T-helper 17 cell (primary cell): ENCODE measurements around the gene TMEM266. TPM values are rescaled to one million over a fixed set of nuclear protein-coding genes. Genes with fewer than 3 reads are reported as not detected.

ENCODE experiments used
- ATAC-seq: fragments of 150-1000 bp; cut with Tn5 transposase; 2 replicates; pipeline ENCODE4 v1.10.0; 2021; ENCODE audit warnings: mild to moderate bottlenecking, moderate library complexity
- DNase-seq, 3 donors: peaks; one replicate each; pipeline versions ENCODE4 v3.0.0 to v3.0.0-alpha.2; 2020 to 2021
- H3K9me3 ChIP-seq: one replicate; pipeline ENCODE4 v1.7.0; 2013; ENCODE audit warnings: low read length, mild to moderate bottlenecking; ENCODE audit not compliant: control insufficient read depth, poor library complexity, severe bottlenecking
- H3K27ac Mint-ChIP-seq: one replicate; pipeline ENCODE4 v1.8.0; 2022; ENCODE audit warnings: mild to moderate bottlenecking, moderate library complexity, mixed read lengths
- H3K27me3 Mint-ChIP-seq: one replicate; pipeline ENCODE4 v1.8.0; 2022; ENCODE audit warnings: mixed read lengths
- H3K36me3 Mint-ChIP-seq: one replicate; pipeline ENCODE4 v1.8.0; 2022; ENCODE audit warnings: low read depth, mixed read lengths
- H3K4me1 Mint-ChIP-seq: one replicate; pipeline ENCODE4 v1.8.0; 2022; ENCODE audit warnings: mild to moderate bottlenecking, mixed read lengths
- H3K4me3 Mint-ChIP-seq: one replicate; pipeline ENCODE4 v1.8.0; 2022; ENCODE audit warnings: mild to moderate bottlenecking, moderate library complexity, mixed read lengths
- total RNA-seq, 4 donors: library from RNA in 2 of 4; stranded (reverse) in 2 of 4; gene quantifications; one replicate each; pipeline ENCODE4 v1.2.3 and lab custom pipeline; 2022 to 2026

Gene TMEM266
- total RNA-seq, 2 donors from 2014 or later: not detected

DNA sequence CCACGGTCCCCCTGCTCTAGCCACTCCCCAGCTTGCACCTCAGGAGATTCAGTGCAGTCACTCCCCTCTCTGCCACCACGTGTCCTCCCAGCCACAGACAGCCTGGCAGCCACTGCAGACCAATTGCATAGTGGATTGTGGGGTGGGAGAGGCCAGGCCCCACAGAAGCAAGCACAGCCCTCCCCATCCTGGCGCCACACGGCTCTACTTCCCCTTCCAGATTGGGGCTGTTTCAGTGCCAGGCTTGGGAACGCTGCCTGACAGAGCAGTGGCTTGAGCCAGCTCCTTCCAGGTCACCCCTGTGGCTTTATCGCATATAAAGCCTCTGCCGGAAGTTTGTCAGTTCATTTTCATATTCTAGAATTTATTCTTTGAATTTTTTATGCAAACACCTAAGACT lies 90.7 kb downstream of the TMEM266 start:
- peaks cover 3% of the 10 kb centered on the region for H3K36me3 Mint-ChIP-seq
- H3K27me3 Mint-ChIP-seq: peaks cover 17% of the 10 kb centered on the region
- DNase-seq (no peak), ATAC-seq (no peak)
- no peaks in the 10 kb centered on the region for H3K9me3 ChIP-seq
- no peak overlapping the region for H3K27ac Mint-ChIP-seq
- H3K4me1 Mint-ChIP-seq: peaks cover 8% of the 10 kb centered on the region
- H3K4me3 Mint-ChIP-seq: no peak overlapping the region

- no peaks in the 10 kb centered on the region for H3K9me3 ChIP-seq
- ATAC-seq (peak; percentile 92), DNase-seq (peak; percentile 48 to 62 (median 52))
- Mint-ChIP-seq H3K4me3 (no peak overlapping the region), H3K36me3 (peaks cover 3% of the 10 kb centered on the region), H3K27me3 (peaks cover 11% of the 10 kb centered on the region), H3K4me1 (peaks cover 8% of the 10 kb centered on the region), H3K27ac (no peak overlapping the region)
These were observed 91.3 kb downstream of the TMEM266 start for GRCh38 chr15:76150971-76151598.

- ATAC-seq: no peak
- Mint-ChIP-seq H3K27me3 (peaks cover 6% of the 10 kb centered on the region), H3K36me3 (peaks cover 3% of the 10 kb centered on the region), H3K4me1 (peaks cover 8% of the 10 kb centered on the region), H3K4me3 (no peak overlapping the region), H3K27ac (peak overlapping the region; percentile 14)
- H3K9me3 ChIP-seq: no peaks in the 10 kb centered on the region
- no peak for DNase-seq
These were observed 91.8 kb downstream of the TMEM266 start for GRCh38 chr15:76151599-76151974.

GRCh38 chr15:76152197-76152596 lies 92.4 kb downstream of the TMEM266 start:
- Mint-ChIP-seq H3K4me3 (no peak overlapping the region), H3K27me3 (no peaks in the 10 kb centered on the region), H3K36me3 (peaks cover 3% of the 10 kb centered on the region), H3K4me1 (peaks cover 8% of the 10 kb centered on the region), H3K27ac (peak overlapping the region; percentile 14)
- ATAC-seq (no peak), DNase-seq (no peak)
- no peaks in the 10 kb centered on the region for H3K9me3 ChIP-seq

DNA sequence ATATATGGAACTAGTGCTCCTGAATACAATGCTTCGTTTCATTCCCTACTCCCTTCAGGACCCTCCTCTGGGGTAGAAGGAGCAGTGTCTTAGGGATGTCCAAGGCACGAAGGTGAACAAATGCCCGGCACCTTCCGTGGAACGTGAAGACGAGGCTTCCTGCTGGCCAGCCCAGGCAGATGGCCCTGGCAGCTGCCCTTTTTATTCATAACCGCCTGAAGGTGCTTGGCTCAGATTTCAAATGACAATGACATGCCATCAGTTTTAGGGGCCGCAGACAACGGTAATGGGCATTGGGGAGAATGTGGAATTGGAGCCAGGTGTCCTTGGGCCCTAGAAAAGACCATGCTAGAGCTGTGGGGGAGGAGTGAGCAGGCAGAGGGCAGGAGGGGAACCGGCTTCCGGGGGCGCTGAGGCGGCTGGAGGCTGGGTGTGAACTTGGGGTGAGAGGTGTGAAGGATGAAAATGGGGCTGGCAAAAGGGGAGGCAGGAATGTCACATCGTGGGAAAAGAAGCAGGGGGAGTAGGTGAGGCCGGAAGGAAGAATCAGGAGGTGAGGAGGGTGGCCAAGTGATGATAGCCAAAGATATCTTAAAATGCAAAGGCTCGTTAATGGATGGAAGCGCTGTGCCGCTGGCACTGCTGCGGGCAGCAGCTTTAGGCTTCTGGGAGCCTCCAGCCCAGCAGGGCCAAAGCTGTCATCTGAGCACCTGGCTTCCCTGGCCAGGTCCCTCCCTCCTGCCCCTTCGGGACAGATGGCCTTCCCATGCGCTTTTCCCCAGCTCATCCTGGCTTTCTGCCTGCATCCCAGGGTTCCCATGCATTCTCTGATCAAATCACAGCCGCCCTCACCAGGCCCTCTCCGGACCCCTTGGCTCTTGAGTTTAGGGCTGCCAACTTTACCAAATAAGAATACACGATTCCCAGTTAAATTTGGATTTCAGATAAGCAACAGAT lies 93.7 kb downstream of the TMEM266 start:
- Mint-ChIP-seq H3K27ac (no peak overlapping the region), H3K4me1 (peaks cover 4% of the 10 kb centered on the region), H3K36me3 (peaks cover 3% of the 10 kb centered on the region), H3K27me3 (no peaks in the 10 kb centered on the region), H3K4me3 (no peak overlapping the region)
- ATAC-seq (no peak), DNase-seq (no peak)
- no peaks in the 10 kb centered on the region for H3K9me3 ChIP-seq

DNA sequence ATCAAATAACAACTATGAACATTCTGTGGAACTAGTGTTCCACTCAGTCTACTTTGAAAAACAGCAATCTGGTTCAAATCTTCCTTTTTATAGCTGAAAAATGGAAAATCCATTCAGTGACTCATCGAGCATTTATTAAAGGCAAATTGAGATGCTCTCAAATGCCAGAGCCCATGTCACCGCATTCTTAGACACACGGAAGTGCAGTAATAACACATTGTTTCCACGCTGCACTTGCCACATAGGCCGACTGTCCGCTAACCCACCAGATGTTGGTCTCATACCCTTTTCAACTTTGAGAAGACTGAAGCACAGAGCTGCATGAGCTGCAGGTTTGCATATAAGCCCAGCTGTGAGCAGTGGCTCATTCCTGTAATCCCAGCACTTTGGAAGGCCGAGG lies 95.9 kb downstream of the TMEM266 start:
- ATAC-seq: no peak
- H3K36me3 Mint-ChIP-seq: peaks cover 5% of the 10 kb centered on the region
- H3K9me3 ChIP-seq: no peaks in the 10 kb centered on the region
- no peak overlapping the region for H3K27ac Mint-ChIP-seq
- no peak overlapping the region for H3K4me3 Mint-ChIP-seq
- H3K27me3 Mint-ChIP-seq: peaks cover 10% of the 10 kb centered on the region
- H3K4me1 Mint-ChIP-seq: peaks cover 6% of the 10 kb centered on the region
- DNase-seq: no peak

DNA sequence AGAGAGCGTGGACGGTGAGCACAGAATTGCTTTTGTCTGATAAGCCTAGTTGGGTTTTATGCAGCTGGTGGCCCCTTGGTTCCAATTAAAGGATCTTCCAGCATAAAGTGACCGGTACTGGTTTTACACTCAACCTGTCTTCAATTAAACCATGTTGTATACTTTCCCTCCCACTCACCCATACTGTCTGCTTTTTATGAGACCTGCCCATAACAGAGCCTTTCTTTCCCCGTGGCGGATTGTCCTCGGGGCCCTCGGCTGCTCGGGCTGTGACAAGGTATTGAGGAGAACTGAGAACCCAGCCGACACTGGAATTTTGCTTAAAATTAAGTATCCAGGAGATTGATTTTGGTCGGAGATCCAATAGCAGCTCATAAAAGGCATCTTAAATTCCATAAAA lies 98.4 kb downstream of the TMEM266 start:
- H3K9me3 ChIP-seq: no peaks in the 10 kb centered on the region
- ATAC-seq (no peak), DNase-seq (no peak)
- peaks cover 4% of the 10 kb centered on the region for H3K4me1 Mint-ChIP-seq
- no peak overlapping the region for H3K27ac Mint-ChIP-seq
- H3K27me3 Mint-ChIP-seq: peaks cover 14% of the 10 kb centered on the region
- H3K36me3 Mint-ChIP-seq: peaks cover 2% of the 10 kb centered on the region
- no peak overlapping the region for H3K4me3 Mint-ChIP-seq

GRCh38 chr15:76158815-76159214 lies 99.0 kb downstream of the TMEM266 start:
- DNase-seq: no peak
- H3K9me3 ChIP-seq: no peaks in the 10 kb centered on the region
- H3K4me1 Mint-ChIP-seq: peaks cover 4% of the 10 kb centered on the region
- no peak overlapping the region for H3K4me3 Mint-ChIP-seq
- peaks cover 14% of the 10 kb centered on the region for H3K27me3 Mint-ChIP-seq
- no peak for ATAC-seq
- no peak overlapping the region for H3K27ac Mint-ChIP-seq
- peaks cover 2% of the 10 kb centered on the region for H3K36me3 Mint-ChIP-seq

DNA sequence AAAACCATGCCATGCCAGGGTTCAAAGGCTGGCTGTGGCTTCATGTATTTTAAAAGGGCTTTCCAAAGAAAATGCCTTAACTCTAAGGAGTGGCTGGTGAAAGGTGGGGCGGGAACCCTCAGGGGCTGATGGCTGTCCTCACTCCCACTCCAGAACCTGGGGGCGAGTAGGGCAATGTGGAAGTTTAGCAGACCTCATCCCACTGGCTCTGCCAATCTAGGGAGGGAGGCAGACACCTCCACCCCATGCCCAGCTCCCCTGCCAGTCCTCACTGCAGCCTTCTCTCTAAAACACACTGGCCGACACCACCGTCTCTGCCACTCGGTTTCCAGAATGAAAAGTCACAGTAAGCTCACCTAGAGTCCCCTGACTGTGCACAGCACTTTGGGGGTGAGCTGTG lies 99.5 kb downstream of the TMEM266 start:
- no peak overlapping the region for H3K4me3 Mint-ChIP-seq
- no peak for ATAC-seq
- DNase-seq: no peak
- H3K36me3 Mint-ChIP-seq: peaks cover 2% of the 10 kb centered on the region
- H3K27ac Mint-ChIP-seq: no peak overlapping the region
- peaks cover 14% of the 10 kb centered on the region for H3K27me3 Mint-ChIP-seq
- H3K9me3 ChIP-seq: no peaks in the 10 kb centered on the region
- H3K4me1 Mint-ChIP-seq: peaks cover 4% of the 10 kb centered on the region

- H3K36me3 Mint-ChIP-seq: peaks cover 2% of the 10 kb centered on the region
- no peak overlapping the region for H3K27ac Mint-ChIP-seq
These were observed 100.8 kb downstream of the TMEM266 start for GRCh38 chr15:76160426-76161152.

DNA sequence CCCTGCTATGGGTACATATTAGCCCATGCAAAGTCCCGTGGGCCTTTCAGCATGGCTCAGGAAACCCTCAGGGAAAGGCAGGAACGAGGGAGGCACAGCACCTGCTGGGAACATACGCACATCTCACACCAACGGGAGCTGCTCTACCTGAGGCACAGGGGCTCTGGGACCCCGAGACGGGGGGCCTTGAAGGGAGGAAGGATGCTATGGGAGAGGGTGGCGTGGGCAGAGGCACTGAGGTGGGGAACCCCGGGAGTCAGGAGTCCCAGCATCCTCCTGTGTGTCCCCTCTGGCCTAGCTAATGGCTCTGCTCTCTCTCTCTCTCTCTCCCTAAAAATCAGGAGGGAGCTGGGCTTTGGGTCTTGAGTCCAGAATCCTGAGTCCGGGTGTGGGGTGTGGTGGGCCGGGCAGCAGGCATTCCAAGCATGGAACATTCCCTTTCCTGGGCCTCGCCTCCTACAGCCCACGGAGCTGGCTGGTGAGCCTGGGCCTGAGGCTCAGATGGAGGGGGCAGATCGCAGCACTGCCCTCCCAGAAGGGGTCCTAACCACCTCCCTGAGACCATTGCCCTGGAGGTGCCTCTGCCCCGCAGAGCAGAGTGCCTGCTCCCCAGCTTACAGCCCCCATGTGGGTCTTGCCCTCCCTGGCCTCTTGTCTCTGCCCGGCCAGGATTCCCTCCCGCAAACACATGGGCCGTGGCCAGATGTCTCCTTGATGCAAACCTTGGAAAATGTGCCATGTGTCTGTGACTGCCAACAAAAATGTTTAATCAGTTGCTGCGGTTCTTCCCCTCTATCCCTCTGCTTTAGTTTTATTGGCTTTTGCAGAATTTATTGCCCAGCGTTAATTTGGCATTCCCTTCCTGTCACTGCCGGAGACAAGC lies 101.6 kb downstream of the TMEM266 start:
- peaks cover 14% of the 10 kb centered on the region for H3K27me3 Mint-ChIP-seq
- peaks cover 2% of the 10 kb centered on the region for H3K4me1 Mint-ChIP-seq
- no peaks in the 10 kb centered on the region for H3K9me3 ChIP-seq
- no peak overlapping the region for H3K27ac Mint-ChIP-seq
- no peak overlapping the region for H3K4me3 Mint-ChIP-seq
- no peak for DNase-seq
- peaks cover 2% of the 10 kb centered on the region for H3K36me3 Mint-ChIP-seq
- no peak for ATAC-seq

More at GRCh38 chr15:76160426-76161152, 100.8 kb downstream of the TMEM266 start:
- H3K27me3 Mint-ChIP-seq: peaks cover 14% of the 10 kb centered on the region
- H3K4me1 Mint-ChIP-seq: peaks cover 2% of the 10 kb centered on the region
- DNase-seq: no peak
- H3K4me3 Mint-ChIP-seq: no peak overlapping the region
- no peaks in the 10 kb centered on the region for H3K9me3 ChIP-seq
- ATAC-seq: no peak

DNA sequence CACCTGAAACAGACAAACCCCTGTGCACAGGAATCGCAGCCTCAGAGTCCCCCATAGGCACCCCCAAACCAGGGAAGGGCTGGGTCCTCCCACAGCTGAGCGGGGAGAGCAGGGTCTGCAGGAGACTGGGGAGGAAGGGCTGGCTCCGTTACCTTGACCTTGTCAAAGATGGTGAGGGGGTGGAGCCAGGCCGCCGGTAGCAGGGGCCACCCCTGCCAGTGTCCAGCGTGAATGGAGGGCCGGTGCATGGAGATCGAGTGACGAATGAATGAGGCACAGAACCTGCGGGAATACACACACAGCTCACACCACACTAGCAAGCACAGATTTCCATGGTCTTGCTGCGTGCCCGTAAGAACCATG lies 102.2 kb downstream of the TMEM266 start:
- H3K36me3 Mint-ChIP-seq: peaks cover 2% of the 10 kb centered on the region
- ATAC-seq (no peak), DNase-seq (no peak)
- peaks cover 2% of the 10 kb centered on the region for H3K4me1 Mint-ChIP-seq
- peaks cover 19% of the 10 kb centered on the region for H3K27me3 Mint-ChIP-seq
- no peaks in the 10 kb centered on the region for H3K9me3 ChIP-seq
- no peak overlapping the region for H3K27ac Mint-ChIP-seq
- H3K4me3 Mint-ChIP-seq: no peak overlapping the region
